Measurements from ENCODE around the gene SLC6A19. TPM values are rescaled to one million over a fixed set of nuclear protein-coding genes. Genes with fewer than 3 reads are reported as not detected.

SLC6A19 gene
- total and polyA plus RNA-seq, 10 of the 15 experiments (the other 5 are each of a cell fraction or from before 2014, with no cell fraction given), result 0.01 to 0.03 TPM; not detected in 8

GRCh38 chr5:1180841-1181271 lies 20.5 kb upstream of the SLC6A19 start (continued):
- TF ChIP-seq, protein P1, sequence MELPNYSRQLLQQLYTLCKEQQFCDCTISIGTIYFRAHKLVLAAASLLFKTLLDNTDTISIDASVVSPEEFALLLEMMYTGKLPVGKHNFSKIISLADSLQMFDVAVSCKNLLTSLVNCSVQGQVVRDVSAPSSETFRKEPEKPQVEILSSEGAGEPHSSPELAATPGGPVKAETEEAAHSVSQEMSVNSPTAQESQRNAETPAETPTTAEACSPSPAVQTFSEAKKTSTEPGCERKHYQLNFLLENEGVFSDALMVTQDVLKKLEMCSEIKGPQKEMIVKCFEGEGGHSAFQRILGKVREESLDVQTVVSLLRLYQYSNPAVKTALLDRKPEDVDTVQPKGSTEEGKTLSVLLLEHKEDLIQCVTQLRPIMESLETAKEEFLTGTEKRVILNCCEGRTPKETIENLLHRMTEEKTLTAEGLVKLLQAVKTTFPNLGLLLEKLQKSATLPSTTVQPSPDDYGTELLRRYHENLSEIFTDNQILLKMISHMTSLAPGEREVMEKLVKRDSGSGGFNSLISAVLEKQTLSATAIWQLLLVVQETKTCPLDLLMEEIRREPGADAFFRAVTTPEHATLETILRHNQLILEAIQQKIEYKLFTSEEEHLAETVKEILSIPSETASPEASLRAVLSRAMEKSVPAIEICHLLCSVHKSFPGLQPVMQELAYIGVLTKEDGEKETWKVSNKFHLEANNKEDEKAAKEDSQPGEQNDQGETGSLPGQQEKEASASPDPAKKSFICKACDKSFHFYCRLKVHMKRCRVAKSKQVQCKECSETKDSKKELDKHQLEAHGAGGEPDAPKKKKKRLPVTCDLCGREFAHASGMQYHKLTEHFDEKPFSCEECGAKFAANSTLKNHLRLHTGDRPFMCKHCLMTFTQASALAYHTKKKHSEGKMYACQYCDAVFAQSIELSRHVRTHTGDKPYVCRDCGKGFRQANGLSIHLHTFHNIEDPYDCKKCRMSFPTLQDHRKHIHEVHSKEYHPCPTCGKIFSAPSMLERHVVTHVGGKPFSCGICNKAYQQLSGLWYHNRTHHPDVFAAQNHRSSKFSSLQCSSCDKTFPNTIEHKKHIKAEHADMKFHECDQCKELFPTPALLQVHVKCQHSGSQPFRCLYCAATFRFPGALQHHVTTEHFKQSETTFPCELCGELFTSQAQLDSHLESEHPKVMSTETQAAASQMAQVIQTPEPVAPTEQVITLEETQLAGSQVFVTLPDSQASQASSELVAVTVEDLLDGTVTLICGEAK (IDR thresholded peaks at IDR 0.05; ENCODE audit: borderline replicate concordance), result no peak

DNA sequence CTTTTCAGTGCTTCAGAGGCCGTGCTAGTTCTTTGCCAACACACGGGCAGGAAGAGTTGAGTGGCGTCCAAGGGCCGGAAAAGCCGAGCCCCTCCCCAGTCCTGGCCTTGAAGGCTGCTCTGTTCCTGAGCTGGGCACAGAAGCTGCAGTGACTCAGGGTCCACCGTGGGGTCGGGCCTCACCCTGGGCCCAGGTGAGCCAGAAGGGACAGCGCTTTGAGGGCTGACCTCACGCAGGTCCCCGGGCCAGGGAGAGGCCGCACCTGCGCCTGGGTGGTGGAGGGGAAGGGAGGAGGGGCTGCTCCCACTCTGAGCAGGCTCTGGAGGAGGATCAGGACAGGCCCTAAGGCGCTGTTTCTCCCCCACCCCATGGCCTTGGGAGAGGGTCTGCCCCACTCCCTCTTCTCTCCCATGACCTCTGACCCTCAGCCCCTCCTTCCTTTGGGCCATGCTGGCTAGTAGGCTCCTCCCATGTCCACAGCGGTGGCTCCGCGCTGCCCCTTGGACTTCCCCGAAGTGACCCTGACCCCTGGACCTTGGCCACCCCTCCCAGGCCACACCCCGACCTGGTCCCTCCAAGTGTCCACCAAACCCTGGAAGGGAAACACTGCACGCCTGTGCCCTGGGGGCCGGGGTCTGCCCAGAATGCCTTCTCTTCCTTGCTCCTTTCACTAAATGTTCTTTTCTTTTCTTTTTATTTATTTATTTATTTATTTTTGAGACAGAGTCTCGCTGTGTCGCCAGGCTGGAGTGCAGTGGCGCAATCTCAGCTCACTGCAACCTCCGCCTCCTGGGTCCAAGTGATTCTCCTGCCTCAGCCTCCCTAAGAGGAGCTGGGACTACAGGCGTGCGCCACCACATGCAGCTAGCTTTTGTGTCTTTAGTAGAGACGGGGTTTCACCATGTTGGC lies 19.7 kb upstream of the SLC6A19 start:
- ChIA-PET RAD21 (ENCODE audit: unreplicated experiment) (no interaction called here), SMC1A (ENCODE audit: uncharacterized antibody, unreplicated experiment) (no interaction called here), POLR2A (no interaction called here), CTCF (no interaction called here)
- Histone ChIP-seq H3K4me1 (ENCODE audit: control insufficient read depth, insufficient read depth, low read length) (no peaks in the 10 kb centered on the region), H3K27me3 (replicated peaks in 1 of 2; ENCODE audit: control insufficient read depth in 2 of 2, insufficient read depth in 2 of 2, low read length in 1 of 2) (no peaks in the 10 kb centered on the region; a peak in 1 of 4 replicates), H3K4me2 (ENCODE audit: control insufficient read depth, insufficient read depth) (no peak overlapping the region), H4K20me1 (ENCODE audit: control insufficient read depth, insufficient read depth) (no peaks in the 10 kb centered on the region), H3K36me3 (ENCODE audit: control insufficient read depth in 2 of 2, insufficient read depth in 2 of 2, low read length in 1 of 2) (no peaks in the 10 kb centered on the region), H3K9ac (ENCODE audit: control insufficient read depth, insufficient read depth, low read length) (no peak overlapping the region), H3K9me3 (replicated peaks; ENCODE audit: control insufficient read depth, insufficient read depth, low read length) (no peaks in the 10 kb centered on the region), H2AFZ (ENCODE audit: control insufficient read depth, low read depth, low read length) (no peak overlapping the region), H3K4me3 (no peak overlapping the region), H3K27ac (ENCODE audit: control insufficient read depth, insufficient read depth) (no peak overlapping the region), H3K79me2 (ENCODE audit: control insufficient read depth, insufficient read depth, low read length) (no peaks in the 10 kb centered on the region)
- ATAC-seq, result no peak
- WGBS (ENCODE audit: insufficient coverage, insufficient replicate concordance, low lambda C conversion rate, missing lambda C conversion rate), result 50% methylated on average over 27 of the region's 27 CpGs
- intact Hi-C loops (cut with micrococcal nuclease; ENCODE audit: unreplicated experiment) (no loop called here), in situ Hi-C loops (cut with MboI) (no loop called here)
- no TSS peak for BruUV-seq (replicated peaks)
- DNase-seq (ENCODE audit: low read depth, low spot score), result no peak
- no peak for FAIRE-seq
- TF ChIP-seq HDAC6 (IDR thresholded peaks at IDR 0.05; ENCODE audit: unreplicated experiment), result no peak
- TF ChIP-seq KDM1A (IDR thresholded peaks at IDR 0.05; ENCODE audit: borderline replicate concordance), result no peak
- no peak for TF ChIP-seq GATAD2B (conservative IDR thresholded peaks at IDR 0.05; ENCODE audit: low read depth)
- no peak for TF ChIP-seq EGR1 (IDR thresholded peaks at IDR 0.05; ENCODE audit: borderline replicate concordance in 1 of 2, low read depth in 2 of 2, low read length in 2 of 2)
- TF ChIP-seq, protein P2, sequence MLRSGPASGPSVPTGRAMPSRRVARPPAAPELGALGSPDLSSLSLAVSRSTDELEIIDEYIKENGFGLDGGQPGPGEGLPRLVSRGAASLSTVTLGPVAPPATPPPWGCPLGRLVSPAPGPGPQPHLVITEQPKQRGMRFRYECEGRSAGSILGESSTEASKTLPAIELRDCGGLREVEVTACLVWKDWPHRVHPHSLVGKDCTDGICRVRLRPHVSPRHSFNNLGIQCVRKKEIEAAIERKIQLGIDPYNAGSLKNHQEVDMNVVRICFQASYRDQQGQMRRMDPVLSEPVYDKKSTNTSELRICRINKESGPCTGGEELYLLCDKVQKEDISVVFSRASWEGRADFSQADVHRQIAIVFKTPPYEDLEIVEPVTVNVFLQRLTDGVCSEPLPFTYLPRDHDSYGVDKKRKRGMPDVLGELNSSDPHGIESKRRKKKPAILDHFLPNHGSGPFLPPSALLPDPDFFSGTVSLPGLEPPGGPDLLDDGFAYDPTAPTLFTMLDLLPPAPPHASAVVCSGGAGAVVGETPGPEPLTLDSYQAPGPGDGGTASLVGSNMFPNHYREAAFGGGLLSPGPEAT (IDR thresholded peaks at IDR 0.05; ENCODE audit: low read depth), result no peak
- no peak for TF ChIP-seq STAT1 (conservative IDR thresholded peaks at IDR 0.05)
- TF ChIP-seq ZBED1 (IDR thresholded peaks at IDR 0.05; ENCODE audit: borderline replicate concordance), result no peak
- TF ChIP-seq, protein P3, sequence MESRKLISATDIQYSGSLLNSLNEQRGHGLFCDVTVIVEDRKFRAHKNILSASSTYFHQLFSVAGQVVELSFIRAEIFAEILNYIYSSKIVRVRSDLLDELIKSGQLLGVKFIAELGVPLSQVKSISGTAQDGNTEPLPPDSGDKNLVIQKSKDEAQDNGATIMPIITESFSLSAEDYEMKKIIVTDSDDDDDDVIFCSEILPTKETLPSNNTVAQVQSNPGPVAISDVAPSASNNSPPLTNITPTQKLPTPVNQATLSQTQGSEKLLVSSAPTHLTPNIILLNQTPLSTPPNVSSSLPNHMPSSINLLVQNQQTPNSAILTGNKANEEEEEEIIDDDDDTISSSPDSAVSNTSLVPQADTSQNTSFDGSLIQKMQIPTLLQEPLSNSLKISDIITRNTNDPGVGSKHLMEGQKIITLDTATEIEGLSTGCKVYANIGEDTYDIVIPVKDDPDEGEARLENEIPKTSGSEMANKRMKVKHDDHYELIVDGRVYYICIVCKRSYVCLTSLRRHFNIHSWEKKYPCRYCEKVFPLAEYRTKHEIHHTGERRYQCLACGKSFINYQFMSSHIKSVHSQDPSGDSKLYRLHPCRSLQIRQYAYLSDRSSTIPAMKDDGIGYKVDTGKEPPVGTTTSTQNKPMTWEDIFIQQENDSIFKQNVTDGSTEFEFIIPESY (IDR thresholded peaks at IDR 0.05), result no peak

All from GM12878 (cell line).